Astrocyte (in vitro differentiated cells and primary cell): ENCODE results near the gene AQP4. TPM values are rescaled to one million over a fixed set of nuclear protein-coding genes. Genes with fewer than 3 reads are reported as not detected.

Experiments used
- DNase-seq: peaks from one replicate; pipeline ENCODE4 v3.0.0-alpha.2; 2010; ENCODE audit warnings: low read depth
- FAIRE-seq: peaks from 2 replicates; lab custom pipeline; 2011; peaks lifted over from hg19 to GRCh38; lab: Jason Lieb, UNC
- H2AFZ ChIP-seq: 2 replicates; pipeline ENCODE4 v1.6.0; 2012; ENCODE audit warnings: low read depth, low read length, inconsistent platforms
- H3K27ac ChIP-seq: 2 replicates; pipeline ENCODE4 v1.5.1; 2011; ENCODE audit warnings: low read depth, low read length, inconsistent platforms
- H3K27me3 ChIP-seq: 2 replicates; pipeline ENCODE4 v1.6.0; 2011; ENCODE audit warnings: low read length, inconsistent platforms; ENCODE audit not compliant: insufficient read depth
- H3K36me3 ChIP-seq: 2 replicates; pipeline ENCODE4 v1.5.1; 2011; ENCODE audit warnings: low read length, inconsistent platforms; ENCODE audit not compliant: insufficient read depth
- H3K4me1 ChIP-seq: 2 replicates; pipeline ENCODE4 v1.5.1; 2011; ENCODE audit warnings: low read length, inconsistent platforms; ENCODE audit not compliant: insufficient read depth
- H3K4me2 ChIP-seq: 2 replicates; pipeline ENCODE4 v1.6.0; 2012; ENCODE audit warnings: low read length, inconsistent platforms
- H3K4me3 ChIP-seq: 2 replicates; pipeline ENCODE4 v1.5.1; 2011; ENCODE audit warnings: low read depth, mild to moderate bottlenecking, low read length, inconsistent platforms; ENCODE audit not compliant: insufficient read depth
- H3K79me2 ChIP-seq: 2 replicates; pipeline ENCODE4 v1.6.0; 2012; ENCODE audit warnings: mild to moderate bottlenecking, low read length, inconsistent platforms; ENCODE audit not compliant: insufficient read depth
- H3K9ac ChIP-seq: 2 replicates; pipeline ENCODE4 v1.6.0; 2012; ENCODE audit warnings: mild to moderate bottlenecking, low read length, inconsistent platforms
- H3K9me3 ChIP-seq: 2 replicates; pipeline ENCODE4 v1.5.1; 2012; ENCODE audit warnings: low read depth, mild to moderate bottlenecking, low read length, inconsistent platforms; ENCODE audit not compliant: insufficient read depth
- H4K20me1 ChIP-seq: 2 replicates; pipeline ENCODE4 v1.6.0; 2012; ENCODE audit warnings: low read length, inconsistent platforms; ENCODE audit not compliant: insufficient read depth
- H3K27ac Mint-ChIP-seq: one replicate; pipeline ENCODE4 v1.8.0; 2021; ENCODE audit warnings: mild to moderate bottlenecking, mixed read lengths; ENCODE audit not compliant: unreplicated experiment
- H3K27me3 Mint-ChIP-seq: one replicate; pipeline ENCODE4 v1.8.0; 2021; ENCODE audit warnings: low read depth, mixed read lengths; ENCODE audit not compliant: unreplicated experiment
- H3K36me3 Mint-ChIP-seq: one replicate; pipeline ENCODE4 v1.8.0; 2021; ENCODE audit warnings: low read depth, mixed read lengths; ENCODE audit not compliant: unreplicated experiment
- H3K4me1 Mint-ChIP-seq: one replicate; pipeline ENCODE4 v1.8.0; 2021; ENCODE audit warnings: low read depth, mixed read lengths; ENCODE audit not compliant: unreplicated experiment
- H3K4me3 Mint-ChIP-seq: one replicate; pipeline ENCODE4 v1.8.0; 2021; ENCODE audit warnings: mild to moderate bottlenecking, moderate library complexity, mixed read lengths; ENCODE audit not compliant: unreplicated experiment
- H3K9me3 Mint-ChIP-seq: one replicate; pipeline ENCODE4 v1.8.0; 2021; ENCODE audit warnings: mild to moderate bottlenecking, mixed read lengths; ENCODE audit not compliant: unreplicated experiment
- EZH2 ChIP-seq: IDR thresholded peaks from 2 replicates; pipeline ENCODE4 v1.6.1; 2012; ENCODE audit warnings: mild to moderate bottlenecking, low read length, inconsistent platforms; ENCODE audit not compliant: insufficient read depth
- total RNA-seq: library from RNA; stranded (reverse); gene quantifications from 2 replicates; pipeline ENCODE4 v1.2.1, GENCODE V29; 2021
- TF ChIP-seq, protein P1 (sequence below): IDR thresholded peaks from 2 replicates; pipeline ENCODE4 v1.5.1; 2011; ENCODE audit warnings: low read depth, mild to moderate bottlenecking, inconsistent platforms, low read length, moderate library complexity; ENCODE audit not compliant: insufficient read depth

The AQP4 gene
- total RNA-seq, 1 donor from 2014 or later = not detected

- Histone ChIP-seq H3K4me3 (no peak overlapping the region), H3K27ac (no peak overlapping the region), H3K79me2 (no peaks in the 10 kb centered on the region), H4K20me1 (no peaks in the 10 kb centered on the region), H3K4me1 (no peaks in the 10 kb centered on the region), H2AFZ (no peak overlapping the region), H3K9me3 (no peaks in the 10 kb centered on the region), H3K36me3 (no peaks in the 10 kb centered on the region), H3K4me2 (no peak overlapping the region), H3K9ac (no peak overlapping the region), H3K27me3 (peaks cover 11% of the 10 kb centered on the region)
- DNase-seq (no peak), FAIRE-seq (no peak)
- Mint-ChIP-seq H3K27ac (no peak overlapping the region), H3K27me3 (peaks cover 22% of the 10 kb centered on the region), H3K4me1 (peaks cover 2% of the 10 kb centered on the region), H3K36me3 (peaks cover 2% of the 10 kb centered on the region), H3K9me3 (no peaks in the 10 kb centered on the region), H3K4me3 (no peak overlapping the region)
- no peak for TF ChIP-seq EZH2
- TF ChIP-seq, protein P1, sequence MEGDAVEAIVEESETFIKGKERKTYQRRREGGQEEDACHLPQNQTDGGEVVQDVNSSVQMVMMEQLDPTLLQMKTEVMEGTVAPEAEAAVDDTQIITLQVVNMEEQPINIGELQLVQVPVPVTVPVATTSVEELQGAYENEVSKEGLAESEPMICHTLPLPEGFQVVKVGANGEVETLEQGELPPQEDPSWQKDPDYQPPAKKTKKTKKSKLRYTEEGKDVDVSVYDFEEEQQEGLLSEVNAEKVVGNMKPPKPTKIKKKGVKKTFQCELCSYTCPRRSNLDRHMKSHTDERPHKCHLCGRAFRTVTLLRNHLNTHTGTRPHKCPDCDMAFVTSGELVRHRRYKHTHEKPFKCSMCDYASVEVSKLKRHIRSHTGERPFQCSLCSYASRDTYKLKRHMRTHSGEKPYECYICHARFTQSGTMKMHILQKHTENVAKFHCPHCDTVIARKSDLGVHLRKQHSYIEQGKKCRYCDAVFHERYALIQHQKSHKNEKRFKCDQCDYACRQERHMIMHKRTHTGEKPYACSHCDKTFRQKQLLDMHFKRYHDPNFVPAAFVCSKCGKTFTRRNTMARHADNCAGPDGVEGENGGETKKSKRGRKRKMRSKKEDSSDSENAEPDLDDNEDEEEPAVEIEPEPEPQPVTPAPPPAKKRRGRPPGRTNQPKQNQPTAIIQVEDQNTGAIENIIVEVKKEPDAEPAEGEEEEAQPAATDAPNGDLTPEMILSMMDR = no peak
Measured at GRCh38 chr18:26868968-26869586, 3.6 kb upstream of the AQP4 start.

- H3K9me3 Mint-ChIP-seq = no peaks in the 10 kb centered on the region
Measured at GRCh38 chr18:26867471-26867870, 2.0 kb upstream of the AQP4 start.

GRCh38 chr18:26864658-26865057, 849 bp downstream of the AQP4 start:
- FAIRE-seq = no peak
- no peak overlapping the region for H3K4me2 ChIP-seq

More at GRCh38 chr18:26867471-26867870, 2.0 kb upstream of the AQP4 start:
- no peak overlapping the region for H3K4me2 ChIP-seq
- H3K4me3 ChIP-seq = no peak overlapping the region
- peaks cover 12% of the 10 kb centered on the region for H3K27me3 ChIP-seq
- H3K4me3 Mint-ChIP-seq = no peak overlapping the region
- DNase-seq = no peak
- H3K27ac ChIP-seq = no peak overlapping the region
- TF ChIP-seq, protein P1 = no peak
- no peak for TF ChIP-seq EZH2
- no peaks in the 10 kb centered on the region for H3K9me3 ChIP-seq
- H3K27me3 Mint-ChIP-seq = peaks cover 28% of the 10 kb centered on the region
- no peak overlapping the region for H3K9ac ChIP-seq
- H3K36me3 ChIP-seq = no peaks in the 10 kb centered on the region
- H3K4me1 Mint-ChIP-seq = peaks cover 2% of the 10 kb centered on the region
- no peaks in the 10 kb centered on the region for H3K36me3 Mint-ChIP-seq
- no peak for FAIRE-seq
- H3K4me1 ChIP-seq = no peaks in the 10 kb centered on the region
- no peaks in the 10 kb centered on the region for H4K20me1 ChIP-seq
- H3K27ac Mint-ChIP-seq = no peak overlapping the region
- H2AFZ ChIP-seq = no peak overlapping the region
- no peaks in the 10 kb centered on the region for H3K79me2 ChIP-seq

More at GRCh38 chr18:26864658-26865057, 849 bp downstream of the AQP4 start:
- Histone ChIP-seq H3K9ac (no peak overlapping the region), H3K79me2 (no peaks in the 10 kb centered on the region), H3K4me3 (no peak overlapping the region), H3K27me3 (peaks cover 12% of the 10 kb centered on the region), H2AFZ (no peak overlapping the region), H3K9me3 (no peaks in the 10 kb centered on the region), H3K4me1 (no peaks in the 10 kb centered on the region), H3K27ac (no peak overlapping the region), H4K20me1 (no peaks in the 10 kb centered on the region), H3K36me3 (no peaks in the 10 kb centered on the region)
- no peaks in the 10 kb centered on the region for H3K36me3 Mint-ChIP-seq
- DNase-seq = no peak
- no peaks in the 10 kb centered on the region for H3K9me3 Mint-ChIP-seq
- no peak overlapping the region for H3K27ac Mint-ChIP-seq
- peaks cover 34% of the 10 kb centered on the region for H3K27me3 Mint-ChIP-seq
- peaks cover 2% of the 10 kb centered on the region for H3K4me1 Mint-ChIP-seq
- no peak overlapping the region for H3K4me3 Mint-ChIP-seq
- TF ChIP-seq EZH2 = no peak
